OCI-LY1 (cell line): ENCODE measurements around the gene CLSTN2.

Source experiments
- H2AFZ ChIP-seq: fragments of 200-600 bp; sonication (generic), shearing (Covaris generic); 2 replicates; pipeline ENCODE4 v1.6.0; 2014; ENCODE audit warnings: antibody characterized with exemption, mild to moderate bottlenecking, low read length
- H3F3A ChIP-seq: fragments of 200-600 bp; sonication (generic), shearing (Covaris generic); 2 replicates; pipeline ENCODE4 v1.6.0; 2014; ENCODE audit warnings: mild to moderate bottlenecking, antibody characterized with exemption, low read length, moderate library complexity; ENCODE audit not compliant: insufficient read depth
- H3K27ac ChIP-seq: fragments of 200-600 bp; sonication (generic); 2 replicates; pipeline ENCODE4 v1.5.1; 2014; ENCODE audit warnings: low read length, mixed run types, mild to moderate bottlenecking, low read depth; ENCODE audit not compliant: poor library complexity, severe bottlenecking
- H3K27me3 ChIP-seq: fragments of 200-600 bp; sonication (generic); 2 replicates; pipeline ENCODE4 v1.6.0; 2014; ENCODE audit warnings: antibody characterized with exemption, mild to moderate bottlenecking, low read length, moderate library complexity; ENCODE audit not compliant: insufficient read depth
- H3K36me3 ChIP-seq: fragments of 200-600 bp; sonication (generic); 2 replicates; pipeline ENCODE4 v1.6.1; 2014; ENCODE audit warnings: mild to moderate bottlenecking, antibody characterized with exemption, low read length, moderate library complexity, mixed read lengths; ENCODE audit not compliant: insufficient read depth
- H3K4me1 ChIP-seq: fragments of 200-600 bp; sonication (generic); 2 replicates; pipeline ENCODE4 v1.5.1; 2014; ENCODE audit warnings: mild to moderate bottlenecking, low read length, moderate library complexity; ENCODE audit not compliant: insufficient read depth, severe bottlenecking
- H3K4me2 ChIP-seq: fragments of 200-600 bp; sonication (generic), shearing (Covaris generic); 2 replicates; pipeline ENCODE4 v1.6.1; 2014; ENCODE audit warnings: low read length
- H3K4me3 ChIP-seq: fragments of 200-600 bp; sonication (generic); 2 replicates; pipeline ENCODE4 v1.5.1; 2014; ENCODE audit warnings: low read length, low read depth, mild to moderate bottlenecking, mixed read lengths; ENCODE audit not compliant: poor library complexity, severe bottlenecking
- H3K79me2 ChIP-seq: fragments of 200-600 bp; shearing (Covaris generic); 2 replicates; pipeline ENCODE4 v1.6.1; 2016; ENCODE audit warnings: mixed run types, low read length, mixed read lengths; ENCODE audit not compliant: insufficient read depth
- H3K9ac ChIP-seq: fragments of 200-600 bp; sonication (generic), shearing (Covaris generic); 2 replicates; pipeline ENCODE4 v1.6.1; 2014; ENCODE audit warnings: mild to moderate bottlenecking, low read length, mixed read lengths
- H3K9me2 ChIP-seq: fragments of 200-600 bp; sonication (generic), shearing (Covaris generic); 2 replicates; pipeline ENCODE4 v1.6.1; 2014; ENCODE audit warnings: low read depth, mild to moderate bottlenecking, low read length, mixed read lengths
- H3K9me3 ChIP-seq: fragments of 200-600 bp; shearing (Covaris generic); 2 replicates; pipeline ENCODE4 v1.6.1; 2014; ENCODE audit warnings: low read length, mixed read lengths
- H4K20me1 ChIP-seq: fragments of 200-600 bp; sonication (generic), shearing (Covaris generic); 2 replicates; pipeline ENCODE4 v1.6.0; 2016; ENCODE audit warnings: mild to moderate bottlenecking, low read length; ENCODE audit not compliant: insufficient read depth
- CTCF ChIP-seq: fragments of 200-600 bp; sonication (generic), shearing (Covaris generic); IDR thresholded peaks from 2 replicates; pipeline ENCODE4 v1.5.1; 2017; ENCODE audit warnings: mild to moderate bottlenecking, antibody characterized with exemption, low read length, moderate library complexity, mixed read lengths
- EZH2 ChIP-seq: fragments of 200-600 bp; sonication (generic), shearing (Covaris generic); IDR thresholded peaks from 2 replicates; pipeline ENCODE4 v1.8.0; 2017; ENCODE audit warnings: borderline replicate concordance, mixed run types, mild to moderate bottlenecking, antibody characterized with exemption, low read length, moderate library complexity, mixed read lengths

Gene CLSTN2

GRCh38 chr3:140341203-140341602 lies 406.2 kb downstream of the CLSTN2 start:
- H3F3A ChIP-seq: no peaks in the 10 kb centered on the region
- no peak overlapping the region for H3K4me3 ChIP-seq
- no peaks in the 10 kb centered on the region for H3K4me1 ChIP-seq
- H3K4me2 ChIP-seq: no peak overlapping the region
- no peak overlapping the region for H3K9ac ChIP-seq
- no peaks in the 10 kb centered on the region for H4K20me1 ChIP-seq
- no peaks in the 10 kb centered on the region for H3K9me2 ChIP-seq
- no peaks in the 10 kb centered on the region for H3K36me3 ChIP-seq
- TF ChIP-seq EZH2: no peak
- TF ChIP-seq CTCF: no peak
- H3K27ac ChIP-seq: no peak overlapping the region
- H3K9me3 ChIP-seq: no peaks in the 10 kb centered on the region
- H3K79me2 ChIP-seq: no peaks in the 10 kb centered on the region
- no peak overlapping the region for H2AFZ ChIP-seq
- 0 out of 2 replicates have a peak, but pooled peaks cover 4% of the 10 kb centered on the region for H3K27me3 ChIP-seq

GRCh38 chr3:140341817-140342403 lies 406.9 kb downstream of the CLSTN2 start:
- no peak overlapping the region for H3K4me2 ChIP-seq
- no peaks in the 10 kb centered on the region for H3K36me3 ChIP-seq
- H3K79me2 ChIP-seq: no peaks in the 10 kb centered on the region
- no peaks in the 10 kb centered on the region for H3K4me1 ChIP-seq
- 0 out of 2 replicates have a peak, but pooled peaks cover 4% of the 10 kb centered on the region for H3K27me3 ChIP-seq
- no peak overlapping the region for H3K4me3 ChIP-seq
- no peak overlapping the region for H2AFZ ChIP-seq
- H4K20me1 ChIP-seq: no peaks in the 10 kb centered on the region
- no peak overlapping the region for H3K9ac ChIP-seq
- TF ChIP-seq CTCF: no peak
- TF ChIP-seq EZH2: no peak
- H3K9me3 ChIP-seq: no peaks in the 10 kb centered on the region
- H3K9me2 ChIP-seq: no peaks in the 10 kb centered on the region
- no peaks in the 10 kb centered on the region for H3F3A ChIP-seq
- no peak overlapping the region for H3K27ac ChIP-seq

GRCh38 chr3:140342668-140343067 lies 407.7 kb downstream of the CLSTN2 start:
- no peak overlapping the region for H3K4me2 ChIP-seq
- H3K9me2 ChIP-seq: no peaks in the 10 kb centered on the region
- no peak overlapping the region for H2AFZ ChIP-seq
- H3K9me3 ChIP-seq: no peaks in the 10 kb centered on the region
- no peak overlapping the region for H3K4me3 ChIP-seq
- H3K36me3 ChIP-seq: no peaks in the 10 kb centered on the region
- H3K27ac ChIP-seq: no peak overlapping the region
- no peaks in the 10 kb centered on the region for H3K4me1 ChIP-seq
- H3F3A ChIP-seq: no peaks in the 10 kb centered on the region
- TF ChIP-seq CTCF (no peak), EZH2 (no peak)
- H3K27me3 ChIP-seq: 0 out of 2 replicates have a peak, but pooled peaks cover 4% of the 10 kb centered on the region
- H3K79me2 ChIP-seq: no peaks in the 10 kb centered on the region
- H4K20me1 ChIP-seq: no peaks in the 10 kb centered on the region
- no peak overlapping the region for H3K9ac ChIP-seq
